Skin epidermis (tissue), 12 donors: Measurements from ENCODE around the gene PPFIBP2.

ENCODE experiments used
- H3K27ac ChIP-seq, 21 experiments: fragments of 200-600 bp; sonication (generic) in 11 of 21; one replicate each; pipeline ENCODE4 v1.5.0; 2020; ENCODE audit warnings: mild to moderate bottlenecking in 3 of 21, inconsistent platforms in 2 of 21, moderate library complexity in 2 of 21
- H3K4me3 ChIP-seq, 7 experiments: fragments of 200-600 bp; sonication (generic) in 2 of 7; one replicate each; pipeline ENCODE4 v1.5.0; 2020; ENCODE audit warnings: inconsistent platforms in 2 of 7, mild to moderate bottlenecking in 2 of 7, moderate library complexity in 1 of 7

Gene PPFIBP2

DNA sequence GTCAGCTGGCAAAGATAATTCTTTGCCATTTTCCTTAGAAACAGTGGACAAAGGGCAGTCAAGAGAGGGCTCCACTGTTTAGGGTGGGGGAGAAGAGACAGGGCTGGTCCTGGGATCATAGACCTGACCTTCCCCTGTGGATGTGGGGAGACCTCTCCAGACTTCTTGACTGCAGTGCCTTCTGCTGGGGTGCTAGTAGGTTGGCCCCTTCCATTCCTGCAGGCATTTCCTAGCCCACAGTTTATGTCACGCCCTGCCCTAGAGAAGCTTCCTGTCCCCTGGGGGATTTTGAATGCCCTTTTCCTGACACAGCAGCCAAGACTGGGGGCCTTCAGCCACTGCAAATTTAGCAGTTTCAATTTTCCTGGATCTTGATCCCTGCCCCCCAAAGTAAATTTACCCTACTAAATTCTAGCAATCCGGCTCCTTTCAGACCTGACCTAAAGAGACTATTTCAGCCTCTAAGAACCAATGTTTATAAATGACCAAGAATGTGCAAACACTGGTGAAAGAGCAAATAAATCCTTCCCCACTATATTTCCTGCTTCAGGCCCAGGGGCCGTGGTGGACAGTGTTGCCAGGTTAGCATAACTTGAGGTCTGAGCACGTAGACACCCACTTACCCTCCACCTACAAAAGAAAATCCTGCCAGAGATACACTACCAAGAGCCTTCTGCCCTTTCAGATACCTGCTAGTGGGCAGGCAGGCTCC, 58.4 kb downstream of the PPFIBP2 start:
- Histone ChIP-seq H3K27ac (peak overlapping the region in 8 of 21 experiments; percentile 2 to 66 (median 39)), H3K4me3 (no peak overlapping the region)

DNA sequence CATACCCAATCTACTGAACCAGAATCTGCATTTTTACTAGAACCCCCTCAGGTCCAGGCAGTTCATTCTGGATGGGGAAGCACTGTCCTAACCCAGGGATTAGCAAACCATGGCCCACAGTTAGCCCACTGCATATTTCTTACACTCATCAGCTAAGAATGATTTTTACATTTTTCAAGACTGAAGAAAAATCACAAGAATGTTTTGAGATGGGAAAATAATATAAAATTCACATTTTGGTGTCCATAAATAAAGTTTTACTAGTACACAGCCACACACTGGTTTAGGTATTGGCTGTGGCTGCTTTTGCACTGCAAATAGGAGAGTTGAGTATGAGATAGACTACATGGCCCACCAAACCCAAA, 59.4 kb downstream of the PPFIBP2 start:
- H3K27ac ChIP-seq, result peak overlapping the region in 1 of 21 experiments; percentile 61
- H3K4me3 ChIP-seq, result no peak overlapping the region

DNA sequence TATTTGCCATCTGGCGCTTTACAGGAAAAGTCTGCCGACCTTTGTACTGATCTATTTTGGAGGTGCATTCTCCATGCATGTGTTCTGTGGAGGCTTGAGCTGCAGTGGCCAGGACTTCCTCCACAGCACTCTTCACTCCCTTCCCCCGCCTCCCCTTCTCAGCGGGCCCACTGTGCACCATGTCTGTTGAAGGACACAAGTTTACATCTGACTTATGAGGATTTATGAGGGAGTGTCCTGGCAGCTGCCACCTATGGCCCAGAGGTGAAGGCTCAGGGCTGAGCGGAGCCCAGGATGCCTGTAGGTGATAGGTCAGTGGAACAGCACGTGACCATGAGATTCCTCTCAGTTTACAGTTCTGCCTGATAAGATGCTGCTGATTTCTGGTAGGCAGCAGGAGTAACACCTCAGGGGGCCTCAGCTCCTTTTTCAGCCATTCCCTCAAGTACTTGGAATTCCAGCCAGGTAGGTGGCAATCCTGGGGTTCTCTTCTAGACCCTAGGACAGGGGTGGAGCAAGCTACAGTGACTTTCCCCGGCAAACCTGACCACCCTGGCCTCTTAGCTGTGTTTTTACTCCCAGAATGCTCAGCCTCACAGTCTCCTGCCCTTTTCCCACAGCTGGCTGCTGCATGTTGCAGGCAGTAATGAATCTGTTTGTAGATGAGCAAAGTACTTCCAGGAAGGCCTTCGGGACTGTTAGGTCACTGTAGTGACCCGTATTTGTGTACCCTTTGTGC, 59.9 kb downstream of the PPFIBP2 start:
- no peak overlapping the region for H3K27ac ChIP-seq

GRCh38 chr11:7574491-7575130, 60.8 kb downstream of the PPFIBP2 start:
- no peak overlapping the region for H3K4me3 ChIP-seq
- peak overlapping the region in 3 of 21 experiments; percentile 73 to 85 (median 84) for H3K27ac ChIP-seq

More for the DNA sequence above, 59.9 kb downstream of the PPFIBP2 start:
- H3K4me3 ChIP-seq, result no peak overlapping the region

DNA sequence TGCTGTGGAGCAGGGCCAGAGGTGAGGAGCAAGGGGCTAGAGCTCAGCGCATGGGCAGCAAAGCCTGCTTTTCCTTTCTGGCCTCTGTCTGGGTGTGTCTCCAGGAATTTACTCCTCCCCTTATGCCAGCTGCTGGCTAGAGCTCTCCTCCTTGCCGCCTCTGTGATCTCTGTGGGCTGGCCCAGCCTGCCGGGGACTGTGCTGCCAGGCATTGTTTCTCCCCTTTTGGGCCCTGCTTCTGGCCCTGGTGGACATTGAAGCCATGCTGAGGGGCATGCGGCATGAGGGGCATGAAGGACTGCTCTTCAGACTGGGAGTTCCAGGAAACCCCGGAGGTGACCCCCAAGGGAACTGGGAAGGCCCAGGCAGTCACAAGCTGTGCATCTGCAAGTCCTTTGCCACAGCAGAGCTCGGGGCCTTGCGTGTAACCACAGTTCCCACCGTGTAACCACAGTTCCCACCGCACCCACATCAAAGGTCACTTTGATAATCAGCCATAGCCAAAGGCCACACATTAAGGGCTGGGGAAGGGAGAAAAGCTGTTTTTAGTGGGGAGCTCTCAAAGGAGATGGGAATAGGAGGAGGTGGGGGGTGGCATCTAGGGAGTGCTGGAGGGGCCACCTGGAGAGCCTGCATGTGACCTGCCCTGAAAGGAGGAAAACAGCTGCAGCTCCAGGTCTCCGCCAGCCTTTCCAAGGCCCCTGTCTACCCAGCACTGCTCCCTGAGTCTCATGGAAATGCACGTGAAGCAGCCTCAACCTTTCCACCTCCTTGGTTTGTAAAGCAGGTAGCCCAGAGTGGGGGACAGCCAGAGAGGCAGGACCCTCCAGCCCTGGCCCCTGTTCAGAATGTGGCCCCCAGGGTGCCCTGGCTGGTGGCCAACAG, 62.3 kb downstream of the PPFIBP2 start:
- no peak overlapping the region for H3K4me3 ChIP-seq

DNA sequence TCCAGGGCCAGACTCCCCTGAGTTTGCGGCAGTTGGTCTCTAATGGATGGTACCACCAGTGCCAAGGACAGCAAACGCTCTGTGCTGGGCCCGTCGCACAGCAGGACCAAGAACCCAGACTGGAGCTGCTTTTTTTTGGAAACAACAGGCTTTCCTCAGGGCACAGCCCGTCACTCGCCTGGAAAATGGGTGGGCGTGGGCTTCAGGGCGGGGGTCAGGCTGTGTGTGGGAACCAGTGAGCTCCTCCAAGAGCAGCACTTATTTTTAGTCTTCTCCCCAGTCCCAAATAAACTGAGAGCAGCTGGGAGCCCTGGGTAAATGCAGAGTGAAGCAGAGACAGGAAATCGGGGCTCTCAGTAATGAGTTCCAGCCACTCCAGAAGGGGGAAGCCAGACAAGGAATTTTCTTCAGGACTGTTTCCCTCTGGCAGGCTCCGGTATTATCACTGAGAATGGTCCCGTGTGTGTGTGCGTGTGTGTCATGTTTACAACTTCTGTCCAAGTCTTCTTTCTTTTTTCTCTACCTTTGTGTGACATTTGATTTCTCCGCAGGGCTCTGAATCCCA, 63.0 kb downstream of the PPFIBP2 start:
- H3K27ac ChIP-seq, result peak overlapping the region in 20 of 21 experiments; percentile 22 to 87 (median 73)
- peak overlapping the region in 3 of 7 experiments; percentile 9 to 17 (median 12) for H3K4me3 ChIP-seq

More for the DNA sequence above, 62.3 kb downstream of the PPFIBP2 start:
- peak overlapping the region in 20 of 21 experiments; percentile 22 to 87 (median 73) for H3K27ac ChIP-seq

DNA sequence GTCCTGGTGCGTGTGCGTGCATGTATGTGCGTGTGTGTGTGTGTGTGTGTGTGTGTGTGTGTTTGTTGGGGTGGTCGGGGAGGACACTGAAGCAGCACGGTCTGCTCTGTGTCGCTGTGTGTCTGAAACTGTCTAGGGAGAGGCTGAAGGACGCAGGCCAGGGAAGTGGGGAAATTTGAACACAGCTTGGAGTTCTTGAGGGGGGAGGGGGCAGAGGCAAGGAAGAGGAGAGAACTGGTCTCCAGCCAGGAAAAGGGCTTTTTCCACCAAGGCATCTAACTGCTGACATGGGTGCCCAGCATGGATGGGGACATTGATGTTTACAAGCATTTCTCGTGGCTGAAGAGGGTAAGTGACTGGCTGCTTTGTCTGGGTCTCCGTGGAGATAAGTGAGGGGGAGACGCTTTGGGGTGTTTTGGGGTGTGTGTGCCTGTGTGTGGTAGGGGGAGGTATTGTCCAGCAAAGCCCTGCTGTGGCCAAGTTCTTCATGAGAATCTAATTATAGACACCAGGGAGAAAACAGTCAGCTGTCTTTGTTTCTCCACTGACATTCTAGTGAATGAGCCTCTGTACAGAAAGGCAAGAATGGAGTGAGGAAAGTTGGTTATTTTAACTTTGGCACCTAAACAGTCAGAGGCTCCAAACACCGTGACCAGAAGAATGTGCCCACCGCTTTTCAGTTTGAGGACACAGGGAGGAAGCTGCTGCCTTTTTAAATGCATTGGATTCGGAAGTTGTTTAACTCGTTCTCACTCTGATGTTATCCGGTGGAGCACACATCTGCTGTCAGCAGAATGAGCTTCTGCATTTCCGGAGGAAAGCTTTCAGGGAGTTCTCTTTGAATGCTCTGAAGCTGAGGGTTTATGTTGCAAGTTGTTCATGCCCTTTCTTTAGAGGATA, 63.7 kb downstream of the PPFIBP2 start:
- Histone ChIP-seq H3K4me3 (peak overlapping the region in 5 of 7 experiments; percentile 9 to 17 (median 13)), H3K27ac (peak overlapping the region; percentile 2 to 87 (median 70))

GRCh38 chr11:7578276-7578955, 64.6 kb downstream of the PPFIBP2 start:
- Histone ChIP-seq H3K27ac (peak overlapping the region in 19 of 21 experiments; percentile 2 to 87 (median 73)), H3K4me3 (peak overlapping the region in 4 of 7 experiments; percentile 9 to 17 (median 12))

- Histone ChIP-seq H3K27ac (peak overlapping the region in 8 of 21 experiments; percentile 11 to 85 (median 74)), H3K4me3 (no peak overlapping the region)
These were observed 65.6 kb downstream of the PPFIBP2 start for GRCh38 chr11:7579361-7579791.

DNA sequence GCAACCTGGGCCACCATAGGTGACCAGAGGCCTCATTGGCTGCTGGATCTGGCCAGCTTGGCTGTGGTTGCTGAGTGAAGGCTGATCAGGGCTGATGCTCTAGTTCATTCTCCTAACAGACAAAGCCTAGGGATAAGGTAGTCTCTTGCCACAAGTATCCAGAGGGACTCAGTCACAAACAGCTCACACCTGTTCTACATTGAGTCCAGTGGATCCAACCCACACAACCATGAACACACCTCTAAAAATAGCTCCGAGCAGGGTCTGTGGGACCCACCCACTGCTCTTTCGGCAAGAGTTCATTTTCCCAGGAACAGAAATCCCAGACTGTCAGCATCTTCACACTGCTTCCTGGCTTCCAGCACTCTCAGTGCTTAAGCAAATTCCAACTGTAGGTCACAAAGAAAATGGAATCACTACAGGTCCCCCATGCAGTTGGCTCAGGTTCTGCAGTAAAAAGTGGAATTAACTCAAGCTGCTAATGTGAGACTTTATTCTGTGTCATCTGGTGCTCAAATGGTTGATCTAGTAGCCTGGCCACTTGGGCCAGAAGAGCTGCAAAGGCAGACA, 67.3 kb downstream of the PPFIBP2 start:
- H3K27ac ChIP-seq, result peak overlapping the region in 3 of 21 experiments; percentile 4 to 13 (median 9)
- no peak overlapping the region for H3K4me3 ChIP-seq

DNA sequence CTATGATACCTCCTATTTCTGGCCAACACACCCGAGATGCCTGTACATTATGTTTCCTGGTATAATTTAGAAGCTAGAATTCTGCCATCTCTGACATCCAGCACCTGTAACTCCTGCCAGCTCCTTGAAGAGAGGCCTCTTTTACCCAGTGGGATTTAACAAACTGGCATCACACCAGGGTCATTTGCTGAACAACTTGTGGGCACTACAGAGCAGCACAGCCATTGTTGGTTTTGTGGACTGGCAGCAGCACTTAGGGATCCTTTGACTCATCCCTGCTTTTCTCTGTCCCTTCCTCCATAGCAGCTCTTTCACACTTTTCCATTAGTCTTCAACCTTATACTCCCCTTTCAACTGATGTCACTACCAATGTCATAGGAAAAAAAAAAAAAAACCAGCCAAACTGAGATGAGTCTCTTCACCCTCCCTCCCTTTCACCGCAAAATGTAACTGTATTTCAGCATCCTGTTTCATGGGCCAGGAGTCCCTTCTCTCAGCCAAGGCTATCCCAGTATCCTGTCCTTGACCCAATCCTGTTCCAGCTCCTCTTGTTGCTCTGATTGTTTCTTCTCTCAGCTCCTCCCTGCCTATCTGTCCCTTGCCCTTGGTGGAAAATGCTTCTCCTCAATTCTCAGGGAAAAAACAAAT, 68.7 kb downstream of the PPFIBP2 start:
- no peak overlapping the region for H3K4me3 ChIP-seq
- H3K27ac ChIP-seq, result peak overlapping the region in 5 of 21 experiments; percentile 3 to 50 (median 26)

- Histone ChIP-seq H3K4me3 (no peak overlapping the region), H3K27ac (peak overlapping the region in 4 of 21 experiments; percentile 3 to 50 (median 18))
These were observed 69.4 kb downstream of the PPFIBP2 start for GRCh38 chr11:7583248-7583647.

GRCh38 chr11:7584910-7585309, 71.1 kb downstream of the PPFIBP2 start:
- H3K4me3 ChIP-seq, result no peak overlapping the region
- no peak overlapping the region for H3K27ac ChIP-seq

- no peak overlapping the region for H3K27ac ChIP-seq
- no peak overlapping the region for H3K4me3 ChIP-seq
These were observed 72.0 kb downstream of the PPFIBP2 start for GRCh38 chr11:7585816-7586215.

DNA sequence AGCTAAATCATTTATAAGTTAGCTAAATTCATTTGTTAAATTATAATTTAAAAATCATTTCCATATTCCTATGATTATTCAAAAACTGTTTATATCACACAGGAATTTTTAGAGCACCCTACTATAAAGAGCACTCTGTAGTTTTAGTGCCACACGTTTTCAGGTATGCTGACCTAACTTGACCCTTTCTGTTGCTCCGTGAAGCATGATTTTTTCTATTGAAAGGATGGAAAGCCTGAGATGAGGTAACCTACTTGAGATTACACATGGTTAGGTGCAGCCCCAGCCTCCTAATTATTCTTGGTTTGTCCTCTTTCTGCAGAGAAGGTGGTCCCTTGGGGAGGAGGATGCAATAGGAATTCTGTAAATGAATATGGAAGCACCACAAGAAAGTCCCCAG, 72.6 kb downstream of the PPFIBP2 start:
- H3K27ac ChIP-seq, result no peak overlapping the region
- no peak overlapping the region for H3K4me3 ChIP-seq

DNA sequence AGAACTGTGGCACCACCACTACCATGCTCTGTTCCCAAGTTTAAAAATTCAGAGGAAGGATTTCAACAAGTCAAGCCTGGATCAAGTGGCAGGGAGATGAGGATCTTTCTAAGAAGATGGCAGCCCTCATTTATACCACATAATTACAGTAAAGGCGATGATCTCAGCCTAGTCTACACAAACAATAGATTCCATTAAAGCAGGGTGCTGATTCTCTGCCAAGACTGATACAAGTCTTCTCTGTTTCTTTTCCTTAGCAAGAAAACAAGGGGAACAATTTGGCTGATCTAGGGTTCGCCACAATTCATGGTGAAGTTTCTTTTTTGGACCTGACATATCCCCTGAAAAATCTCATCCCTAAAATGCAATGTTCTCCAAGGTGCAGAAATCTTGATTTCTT, 73.9 kb downstream of the PPFIBP2 start:
- Histone ChIP-seq H3K4me3 (no peak overlapping the region), H3K27ac (peak overlapping the region in 1 of 21 experiments; percentile 31)

- H3K27ac ChIP-seq, result no peak overlapping the region
These were observed 76.1 kb downstream of the PPFIBP2 start for GRCh38 chr11:7589861-7590260.

More at GRCh38 chr11:7589861-7590260, 76.1 kb downstream of the PPFIBP2 start:
- H3K4me3 ChIP-seq, result no peak overlapping the region
